H9 (cell line): ENCODE data around the gene DNAJC22. TPM values are rescaled to one million over a fixed set of nuclear protein-coding genes. Genes with fewer than 3 reads are reported as not detected.

ENCODE experiments used
- DNase-seq: peaks from one replicate; pipeline ENCODE4 v3.0.0-alpha.2; 2017
- H2AFZ ChIP-seq: one replicate; pipeline ENCODE4 v1.6.1; 2013; ENCODE audit warnings: mild to moderate bottlenecking, low read length, control low read depth, moderate library complexity
- H2AK5ac ChIP-seq: 2 replicates; pipeline ENCODE4 v1.6.1; 2013; ENCODE audit warnings: low read length, control low read depth, mixed read lengths; ENCODE audit not compliant: insufficient read length
- H2BK120ac ChIP-seq: one replicate; pipeline ENCODE4 v1.6.1; 2013; ENCODE audit warnings: low read depth, mild to moderate bottlenecking, low read length, control low read depth, inconsistent platforms; ENCODE audit not compliant: poor library complexity, severe bottlenecking
- H2BK12ac ChIP-seq: 2 replicates; pipeline ENCODE4 v1.6.1; 2013; ENCODE audit warnings: low read length, control low read depth, mixed read lengths, low read depth; ENCODE audit not compliant: insufficient read length
- H2BK15ac ChIP-seq: 2 replicates; pipeline ENCODE4 v1.6.1; 2013; ENCODE audit warnings: low read depth, low read length, control low read depth
- H2BK20ac ChIP-seq: one replicate; pipeline ENCODE4 v1.6.1; 2013; ENCODE audit warnings: low read depth, mild to moderate bottlenecking, low read length, control low read depth, inconsistent platforms; ENCODE audit not compliant: poor library complexity, severe bottlenecking
- H2BK5ac ChIP-seq: 2 replicates; pipeline ENCODE4 v1.6.1; 2013; ENCODE audit warnings: low read length, control low read depth, mixed read lengths; ENCODE audit not compliant: insufficient read length
- H3K14ac ChIP-seq: 2 replicates; pipeline ENCODE4 v1.6.1; 2013; ENCODE audit warnings: low read length, control low read depth; ENCODE audit not compliant: insufficient read depth
- H3K18ac ChIP-seq: 2 replicates; pipeline ENCODE4 v1.6.1; 2013; ENCODE audit warnings: low read depth, mild to moderate bottlenecking, mixed read lengths, low read length, control low read depth; ENCODE audit not compliant: insufficient read length
- H3K23ac ChIP-seq: 2 replicates; pipeline ENCODE4 v1.6.1; 2013; ENCODE audit warnings: low read length, control low read depth, mixed read lengths, low read depth; ENCODE audit not compliant: insufficient read length
- H3K23me2 ChIP-seq: 2 replicates; pipeline ENCODE4 v1.6.1; 2013; ENCODE audit warnings: low read depth, mild to moderate bottlenecking, mixed read lengths, low read length, control low read depth; ENCODE audit not compliant: insufficient read length, poor library complexity, severe bottlenecking
- H3K27ac ChIP-seq: 2 replicates; pipeline ENCODE4 v1.5.1; 2013; ENCODE audit warnings: low read length, control low read depth, mixed read lengths, low read depth; ENCODE audit not compliant: insufficient read length
- H3K27me3 ChIP-seq: 2 replicates; pipeline ENCODE4 v1.6.1; 2013; ENCODE audit warnings: low read length, control low read depth, inconsistent platforms; ENCODE audit not compliant: insufficient read depth
- H3K4ac ChIP-seq: 2 replicates; pipeline ENCODE4 v1.6.1; 2013; ENCODE audit warnings: low read depth, mild to moderate bottlenecking, control low read depth, inconsistent platforms, low read length, moderate library complexity
- H3K4me1 ChIP-seq: 2 replicates; pipeline ENCODE4 v1.6.1; 2013; ENCODE audit warnings: low read length, control low read depth, inconsistent platforms; ENCODE audit not compliant: insufficient read depth
- H3K4me2 ChIP-seq: 2 replicates; pipeline ENCODE4 v1.6.1; 2013; ENCODE audit warnings: low read length, control low read depth, mixed read lengths; ENCODE audit not compliant: insufficient read length, insufficient read depth
- H3K56ac ChIP-seq: 2 replicates; pipeline ENCODE4 v1.6.1; 2013; ENCODE audit warnings: low read depth, mild to moderate bottlenecking, mixed read lengths, low read length, control low read depth; ENCODE audit not compliant: insufficient read length
- H3K79me1 ChIP-seq: 2 replicates; pipeline ENCODE4 v1.6.1; 2013; ENCODE audit warnings: low read depth, mild to moderate bottlenecking, moderate library complexity, low read length, control low read depth, inconsistent platforms; ENCODE audit not compliant: insufficient read depth, poor library complexity, severe bottlenecking
- H3K79me2 ChIP-seq: 2 replicates; pipeline ENCODE4 v1.6.1; 2013; ENCODE audit warnings: low read length, control low read depth, inconsistent platforms; ENCODE audit not compliant: insufficient read depth
- H3K9ac ChIP-seq: 2 replicates; pipeline ENCODE4 v1.6.1; 2013; ENCODE audit warnings: low read length, control low read depth, mixed read lengths; ENCODE audit not compliant: insufficient read length; ENCODE audit errors: extremely low read depth
- H3K9me3 ChIP-seq: one replicate; pipeline ENCODE4 v1.6.1; 2013; ENCODE audit warnings: low read depth, low read length, inconsistent platforms; ENCODE audit not compliant: control insufficient read depth
- H3T11ph ChIP-seq: one replicate; pipeline ENCODE4 v1.6.1; 2013; ENCODE audit warnings: mild to moderate bottlenecking, low read length, control low read depth, inconsistent platforms
- H4K20me1 ChIP-seq: one replicate; pipeline ENCODE4 v1.6.1; 2013; ENCODE audit not compliant: control insufficient read depth, insufficient read length, insufficient read depth
- H4K5ac ChIP-seq: 2 replicates; pipeline ENCODE4 v1.6.1; 2013; ENCODE audit warnings: low read depth, mild to moderate bottlenecking, mixed read lengths, low read length, control low read depth; ENCODE audit not compliant: insufficient read length
- H4K8ac ChIP-seq: replicated peaks from 2 replicates; pipeline ENCODE4 v1.6.1; 2013; ENCODE audit warnings: low read length, control low read depth, mixed read lengths, low read depth; ENCODE audit not compliant: insufficient read length
- H4K91ac ChIP-seq: 2 replicates; pipeline ENCODE4 v1.6.1; 2013; ENCODE audit warnings: low read depth, mild to moderate bottlenecking, moderate library complexity, mixed read lengths, low read length, control low read depth; ENCODE audit not compliant: insufficient read length
- H3K27ac Mint-ChIP-seq, 3 experiments: 2 replicates in 2 of 3; 3 replicates in 1 of 3; pipeline ENCODE4 v1.8.0; 2020 to 2021; ENCODE audit warnings: mixed read lengths in 3 of 3, mild to moderate bottlenecking in 1 of 3, moderate library complexity in 1 of 3
- H3K27me3 Mint-ChIP-seq: 2 replicates; pipeline ENCODE4 v1.8.0; 2021; ENCODE audit warnings: low read depth, mild to moderate bottlenecking, moderate library complexity, mixed read lengths
- H3K36me3 Mint-ChIP-seq, 3 experiments: 2 replicates in 2 of 3; 3 replicates in 1 of 3; pipeline ENCODE4 v1.8.0; 2020 to 2021; ENCODE audit warnings: low read depth in 3 of 3, mixed read lengths in 3 of 3; ENCODE audit not compliant: insufficient read depth in 1 of 3
- H3K4me1 Mint-ChIP-seq, 2 experiments: 2 replicates each; pipeline ENCODE4 v1.8.0; 2020; ENCODE audit warnings: mixed read lengths in 2 of 2
- H3K4me3 Mint-ChIP-seq, 2 experiments: 2 replicates in 1 of 2; 3 replicates in 1 of 2; pipeline ENCODE4 v1.8.0; 2020 to 2021; ENCODE audit warnings: mild to moderate bottlenecking in 2 of 2, mixed read lengths in 2 of 2, moderate library complexity in 1 of 2
- H3K9me3 Mint-ChIP-seq, 2 experiments: 2 replicates in 1 of 2; 3 replicates in 1 of 2; pipeline ENCODE4 v1.8.0; 2020; ENCODE audit warnings: mild to moderate bottlenecking in 2 of 2, mixed read lengths in 2 of 2, moderate library complexity in 1 of 2
- WGBS: extraction: QIAGEN DNeasy Blood & Tissue Kit; methylation state at CpG from one replicate; pipeline ENCODE4 v1.1.7; 2013; ENCODE audit warnings: missing lambda C conversion rate, low lambda C conversion rate, mixed read lengths; ENCODE audit not compliant: insufficient read length; ENCODE audit errors: extremely low coverage; 5-methylcytosine and 5-hydroxymethylcytosine counted together
- total RNA-seq: library from RNA; stranded (reverse); gene quantifications from 2 replicates; pipeline ENCODE4 v1.2.1, GENCODE V29; 2021
- TF ChIP-seq, protein P1 (sequence below): fragments of 200-600 bp; sonication (generic); conservative IDR thresholded peaks from 3 replicates; pipeline ENCODE4 v1.8.0; 2021; ENCODE audit warnings: antibody characterized with exemption, mild to moderate bottlenecking

Gene DNAJC22
- total RNA-seq, 1 experiment from 2014 or later = 3.2 TPM

DNA sequence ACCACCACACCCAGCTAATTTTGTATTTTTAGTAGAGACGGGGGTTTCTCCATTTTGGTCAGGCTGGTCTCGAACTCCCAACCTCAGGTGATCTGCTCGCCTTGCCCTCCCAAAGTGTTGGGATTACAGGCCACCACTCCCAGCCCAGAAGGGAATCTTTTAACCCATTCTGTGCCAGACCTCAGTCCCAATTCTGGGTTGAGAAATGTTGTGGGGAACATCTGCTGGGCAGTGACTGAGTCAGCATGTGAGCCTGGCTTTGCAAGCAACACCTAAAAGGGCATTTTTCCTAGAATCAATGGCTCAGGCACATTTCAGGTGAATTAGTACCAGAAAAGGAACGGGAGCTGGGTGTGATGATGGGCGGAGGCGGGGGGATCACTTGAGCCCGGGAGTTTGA, 13.0 kb downstream of the DNAJC22 start:
- Histone ChIP-seq H3K4me1 (no peaks in the 10 kb centered on the region), H3K14ac (no peak overlapping the region), H3T11ph (no peak overlapping the region), H2BK12ac (no peak overlapping the region), H2BK5ac (no peak overlapping the region), H2AFZ (no peak overlapping the region), H3K23ac (no peak overlapping the region), H3K18ac (no peak overlapping the region), H4K5ac (no peak overlapping the region), H3K23me2 (no peaks in the 10 kb centered on the region), H3K27ac (no peak overlapping the region), H3K4me2 (no peak overlapping the region), H3K9me3 (no peaks in the 10 kb centered on the region), H4K8ac (no peak overlapping the region), H2AK5ac (no peak overlapping the region), H3K79me1 (no peaks in the 10 kb centered on the region), H3K4ac (no peak overlapping the region), H3K56ac (no peak overlapping the region), H4K20me1 (no peaks in the 10 kb centered on the region), H2BK20ac (no peak overlapping the region), H3K9ac (no peak overlapping the region), H3K27me3 (no peaks in the 10 kb centered on the region), H2BK120ac (no peak overlapping the region), H4K91ac (no peak overlapping the region), H2BK15ac (no peak overlapping the region), H3K79me2 (no peaks in the 10 kb centered on the region)
- Mint-ChIP-seq H3K4me3 (no peak overlapping the region), H3K36me3 (no peaks in the 10 kb centered on the region), H3K4me1 (peaks cover 2% of the 10 kb centered on the region in 2 experiments), H3K27me3 (peaks cover 19% of the 10 kb centered on the region), H3K27ac (no peak overlapping the region), H3K9me3 (no peaks in the 10 kb centered on the region; a peak in 1 of 5 replicates)
- TF ChIP-seq, protein P1, sequence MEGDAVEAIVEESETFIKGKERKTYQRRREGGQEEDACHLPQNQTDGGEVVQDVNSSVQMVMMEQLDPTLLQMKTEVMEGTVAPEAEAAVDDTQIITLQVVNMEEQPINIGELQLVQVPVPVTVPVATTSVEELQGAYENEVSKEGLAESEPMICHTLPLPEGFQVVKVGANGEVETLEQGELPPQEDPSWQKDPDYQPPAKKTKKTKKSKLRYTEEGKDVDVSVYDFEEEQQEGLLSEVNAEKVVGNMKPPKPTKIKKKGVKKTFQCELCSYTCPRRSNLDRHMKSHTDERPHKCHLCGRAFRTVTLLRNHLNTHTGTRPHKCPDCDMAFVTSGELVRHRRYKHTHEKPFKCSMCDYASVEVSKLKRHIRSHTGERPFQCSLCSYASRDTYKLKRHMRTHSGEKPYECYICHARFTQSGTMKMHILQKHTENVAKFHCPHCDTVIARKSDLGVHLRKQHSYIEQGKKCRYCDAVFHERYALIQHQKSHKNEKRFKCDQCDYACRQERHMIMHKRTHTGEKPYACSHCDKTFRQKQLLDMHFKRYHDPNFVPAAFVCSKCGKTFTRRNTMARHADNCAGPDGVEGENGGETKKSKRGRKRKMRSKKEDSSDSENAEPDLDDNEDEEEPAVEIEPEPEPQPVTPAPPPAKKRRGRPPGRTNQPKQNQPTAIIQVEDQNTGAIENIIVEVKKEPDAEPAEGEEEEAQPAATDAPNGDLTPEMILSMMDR = no peak
- DNase-seq = no peak
- WGBS = no CpG with 5 or more reads among the region's 7 CpGs
